ENCODE results near the gene GAGE2A. TPM values are rescaled to one million over a fixed set of nuclear protein-coding genes. Genes with fewer than 3 reads are reported as not detected.
"Not testable (repeated sequence)": the region's sequence is repeated elsewhere in the genome, so short reads cannot be mapped to it uniquely, and the experiment has no call there.

Gene GAGE2A
- total and polyA plus RNA-seq, 2 experiments from 2014 or later, result not detected

GRCh38 chrX:49579649-49580048, 9.6 kb upstream of the GAGE2A start, which contains the start of gene GAGE12H:
GAGE12H (plus strand) TSS chrX:49579949; CDS start chrX:49581104, 1,155 bp downstream.
- not testable (repeated sequence) for H3K79me2 ChIP-seq (replicated peaks; ENCODE audit: insufficient read depth); H3F3A ChIP-seq (replicated peaks; ENCODE audit: low read depth); H3K36me3 Mint-ChIP-seq (ENCODE audit: low read depth); H3K36me3 ChIP-seq (ENCODE audit: insufficient read depth); H3K4me3 Mint-ChIP-seq; H4K20me1 ChIP-seq (replicated peaks; ENCODE audit: insufficient read depth); H3K27me3 ChIP-seq (ENCODE audit: insufficient read depth); H3K4me3 ChIP-seq; H3K9me3 Mint-ChIP-seq; H3K9me2 ChIP-seq (ENCODE audit: insufficient read depth); ATAC-seq; H3K27ac Mint-ChIP-seq; H3K4me2 ChIP-seq; H3K27ac ChIP-seq (ENCODE audit: low read depth); H3K4me1 Mint-ChIP-seq; H3K4me1 ChIP-seq (ENCODE audit: insufficient read depth); H3K27me3 Mint-ChIP-seq (ENCODE audit: insufficient read depth, low read depth, poor library complexity); H2AFZ ChIP-seq; DNase-seq (ENCODE audit: low spot score)

GRCh38 chrX:49589769-49590478, 628 bp downstream of the GAGE2A start:
- ATAC-seq; H3K36me3 ChIP-seq (ENCODE audit: insufficient read depth); H3K27me3 ChIP-seq (ENCODE audit: insufficient read depth); H3K9me3 Mint-ChIP-seq; H3K27ac Mint-ChIP-seq; H4K20me1 ChIP-seq (replicated peaks; ENCODE audit: insufficient read depth); H3K4me1 Mint-ChIP-seq; H2AFZ ChIP-seq; H3F3A ChIP-seq (replicated peaks; ENCODE audit: low read depth); H3K4me3 Mint-ChIP-seq; H3K27ac ChIP-seq (ENCODE audit: low read depth); H3K4me2 ChIP-seq; DNase-seq (ENCODE audit: low spot score); H3K9me2 ChIP-seq (ENCODE audit: insufficient read depth); H3K36me3 Mint-ChIP-seq (ENCODE audit: low read depth); H3K27me3 Mint-ChIP-seq (ENCODE audit: insufficient read depth, low read depth, poor library complexity); H3K79me2 ChIP-seq (replicated peaks; ENCODE audit: insufficient read depth); H3K4me3 ChIP-seq; H3K4me1 ChIP-seq (ENCODE audit: insufficient read depth): not testable (repeated sequence)

- H3K9me2 ChIP-seq (ENCODE audit: insufficient read depth); H3K4me1 ChIP-seq (ENCODE audit: insufficient read depth); DNase-seq (ENCODE audit: low spot score); H3K36me3 Mint-ChIP-seq (ENCODE audit: low read depth); H3K27ac ChIP-seq (ENCODE audit: low read depth); H2AFZ ChIP-seq; H3K36me3 ChIP-seq (ENCODE audit: insufficient read depth); ATAC-seq; H3K9me3 Mint-ChIP-seq; H3F3A ChIP-seq (replicated peaks; ENCODE audit: low read depth); H3K27ac Mint-ChIP-seq; H3K4me2 ChIP-seq; H3K4me1 Mint-ChIP-seq; H3K27me3 Mint-ChIP-seq (ENCODE audit: insufficient read depth, low read depth, poor library complexity); H3K79me2 ChIP-seq (replicated peaks; ENCODE audit: insufficient read depth); H4K20me1 ChIP-seq (replicated peaks; ENCODE audit: insufficient read depth); H3K27me3 ChIP-seq (ENCODE audit: insufficient read depth); H3K4me3 Mint-ChIP-seq; H3K4me3 ChIP-seq: not testable (repeated sequence)
Measured at GRCh38 chrX:49590488-49590887, 1.2 kb downstream of the GAGE2A start.

- H3K4me1 Mint-ChIP-seq; H4K20me1 ChIP-seq (replicated peaks; ENCODE audit: insufficient read depth); H3K4me3 Mint-ChIP-seq: not testable (repeated sequence)
Measured at GRCh38 chrX:49598720-49599119, 9.4 kb downstream of the GAGE2A start, which contains the start of gene GAGE1. GAGE1 (plus strand) TSS chrX:49599020; CDS start chrX:49600175, 1,155 bp downstream.

More at GRCh38 chrX:49598720-49599119, 9.4 kb downstream of the GAGE2A start, which contains the start of gene GAGE1:
- not testable (repeated sequence) for H3K27me3 Mint-ChIP-seq (ENCODE audit: insufficient read depth, low read depth, poor library complexity); ATAC-seq; H2AFZ ChIP-seq; H3F3A ChIP-seq (replicated peaks; ENCODE audit: low read depth); H3K36me3 Mint-ChIP-seq (ENCODE audit: low read depth); H3K4me3 ChIP-seq; DNase-seq (ENCODE audit: low spot score); H3K36me3 ChIP-seq (ENCODE audit: insufficient read depth); H3K27ac Mint-ChIP-seq; H3K4me1 ChIP-seq (ENCODE audit: insufficient read depth); H3K9me2 ChIP-seq (ENCODE audit: insufficient read depth); H3K27me3 ChIP-seq (ENCODE audit: insufficient read depth); H3K4me2 ChIP-seq; H3K27ac ChIP-seq (ENCODE audit: low read depth); H3K79me2 ChIP-seq (replicated peaks; ENCODE audit: insufficient read depth); H3K9me3 Mint-ChIP-seq

Data from GM23338 (cell line).